Smooth muscle cell (in vitro differentiated cells): ENCODE data around the gene EFEMP2. TPM values are rescaled to one million over a fixed set of nuclear protein-coding genes. Genes with fewer than 3 reads are reported as not detected.

ENCODE experiments used
- DNase-seq: peaks from one replicate; lab custom pipeline; 2025; ENCODE audit not compliant: unreplicated experiment; lab: John Stamatoyannopoulos, UW
- H2AFZ ChIP-seq: fragments of 200-600 bp; sonication (generic); 2 replicates; pipeline ENCODE4 v1.6.0; 2016; ENCODE audit warnings: antibody characterized with exemption, low read depth, mild to moderate bottlenecking
- H3F3A ChIP-seq: fragments of 200-600 bp; sonication (generic); 2 replicates; pipeline ENCODE4 v1.6.0; 2017; ENCODE audit warnings: antibody characterized with exemption, low read depth
- H3K27ac ChIP-seq: fragments of 200-600 bp; sonication (generic); 2 replicates; pipeline ENCODE4 v1.5.1; 2016; ENCODE audit warnings: low read depth, mild to moderate bottlenecking
- H3K27me3 ChIP-seq: fragments of 200-600 bp; sonication (generic); 2 replicates; pipeline ENCODE4 v1.6.1; 2016; ENCODE audit warnings: low read depth, mild to moderate bottlenecking
- H3K36me3 ChIP-seq: fragments of 200-600 bp; sonication (generic); 2 replicates; pipeline ENCODE4 v1.5.1; 2016; ENCODE audit warnings: low read depth
- H3K4me1 ChIP-seq: fragments of 200-600 bp; sonication (generic); 2 replicates; pipeline ENCODE4 v1.5.1; 2016; ENCODE audit warnings: low read depth
- H3K4me2 ChIP-seq: fragments of 200-600 bp; sonication (generic); 2 replicates; pipeline ENCODE4 v1.6.0; 2016; ENCODE audit warnings: mild to moderate bottlenecking
- H3K4me3 ChIP-seq: fragments of 200-600 bp; sonication (generic); 2 replicates; pipeline ENCODE4 v1.5.1; 2016; ENCODE audit warnings: mild to moderate bottlenecking
- H3K79me2 ChIP-seq: fragments of 200-600 bp; sonication (generic); 2 replicates; pipeline ENCODE4 v1.6.0; 2016; ENCODE audit warnings: low read depth, mild to moderate bottlenecking
- H3K9ac ChIP-seq: fragments of 200-600 bp; sonication (generic); 2 replicates; pipeline ENCODE4 v1.6.0; 2016; ENCODE audit warnings: low read depth
- H3K9me3 ChIP-seq: fragments of 200-600 bp; sonication (generic); replicated peaks from 2 replicates; pipeline ENCODE4 v1.5.1; 2016; ENCODE audit warnings: low read depth
- H4K20me1 ChIP-seq: fragments of 200-600 bp; sonication (generic); 2 replicates; pipeline ENCODE4 v1.6.0; 2016; ENCODE audit warnings: low read depth
- CTCF ChIP-seq: fragments of 200-600 bp; sonication (generic); IDR thresholded peaks from 2 replicates; pipeline ENCODE4 v1.5.1; 2017; ENCODE audit warnings: borderline replicate concordance, mild to moderate bottlenecking, antibody characterized with exemption; ENCODE audit not compliant: insufficient read depth, poor library complexity, severe bottlenecking
- WGBS: methylation state at CpG from one replicate; pipeline ENCODE4 v1.1.7; 2016; ENCODE audit warnings: low lambda C conversion rate; 5-methylcytosine and 5-hydroxymethylcytosine counted together
- polyA plus RNA-seq: library from polyadenylated mRNA; unstranded; fragments of >200 nt; fragmentation: Nextera tagmentation; extraction: Ambion mirVana; gene quantifications from 2 replicates; pipeline ENCODE4 v1.2.1, GENCODE V29; 2016
- total RNA-seq: library from RNA; depleted of rRNA; stranded (reverse); fragments of >200 nt; gene quantifications from 2 replicates; pipeline ENCODE4 v1.2.3, GENCODE V29; 2014

The EFEMP2 gene
- total and polyA plus RNA-seq, 2 experiments from 2014 or later: 99.7 to 362 TPM

- peak; percentile 89 for TF ChIP-seq CTCF
- Histone ChIP-seq H3K27me3 (no peaks in the 10 kb centered on the region), H3K27ac (peak within 1 kb of the TSS; percentile 83), H2AFZ (peak within 1 kb of the TSS; percentile 64), H3K36me3 (no peaks in the 10 kb centered on the region), H3K4me3 (peak within 1 kb of the TSS; percentile 96), H3K9ac (peak within 1 kb of the TSS; percentile 73), H3K4me2 (peak within 1 kb of the TSS; percentile 88), H3K9me3 (no peaks in the 10 kb centered on the region), H4K20me1 (peaks cover 42% of the 10 kb centered on the region), H3F3A (peaks cover 34% of the 10 kb centered on the region), H3K79me2 (peaks cover 50% of the 10 kb centered on the region), H3K4me1 (peaks cover 16% of the 10 kb centered on the region)
- 2% methylated on average over 70 of the region's 78 CpGs for WGBS
- peak; percentile 74 for DNase-seq
Measured at GRCh38 chr11:65860278-65861164, 12.1 kb downstream of the EFEMP2 start, which contains the start of gene MUS81. TSS of gene MUS81 (plus strand) at chr11:65860433. CDS start at chr11:65860754, 321 bp downstream.

DNA sequence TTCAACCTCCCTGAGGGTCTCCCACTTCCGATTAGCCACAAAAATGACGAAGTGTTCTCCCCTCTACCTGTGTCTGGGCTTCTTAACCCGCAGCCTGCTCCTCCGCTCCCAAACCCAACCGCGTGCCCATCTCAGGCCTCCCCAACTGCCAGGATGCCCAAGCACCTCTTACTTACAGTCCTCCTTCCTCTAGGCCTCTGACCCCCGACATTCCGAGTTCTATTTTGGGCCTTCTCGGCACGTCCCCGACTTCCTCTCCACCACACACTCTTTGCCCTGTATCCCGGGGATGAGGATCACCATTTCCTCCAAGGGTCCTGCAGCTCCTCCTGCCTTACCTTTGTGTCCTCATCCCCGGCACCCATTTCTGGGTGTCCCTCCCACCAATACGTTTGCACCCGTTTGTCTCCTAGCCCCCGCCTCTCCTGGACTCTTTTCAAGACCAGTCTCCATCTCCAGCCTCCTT, 12.8 kb downstream of the EFEMP2 start:
- Histone ChIP-seq H3F3A (peaks cover 33% of the 10 kb centered on the region), H3K27ac (peak overlapping the region; percentile 83), H3K4me2 (peak overlapping the region; percentile 88), H2AFZ (no peak overlapping the region), H3K4me1 (peaks cover 16% of the 10 kb centered on the region), H3K79me2 (peaks cover 57% of the 10 kb centered on the region), H4K20me1 (peaks cover 43% of the 10 kb centered on the region), H3K4me3 (peak overlapping the region; percentile 96), H3K36me3 (peaks cover under 1% of the 10 kb centered on the region), H3K9ac (peak overlapping the region; percentile 23), H3K27me3 (no peaks in the 10 kb centered on the region), H3K9me3 (no peaks in the 10 kb centered on the region)
- WGBS: 4% methylated on average over 16 of the region's 16 CpGs
- no peak for TF ChIP-seq CTCF
- DNase-seq: no peak

- WGBS: under 1% methylated on average over 31 of the region's 46 CpGs
- TF ChIP-seq CTCF: no peak
Measured at GRCh38 chr11:65859095-65859811, 13.3 kb downstream of the EFEMP2 start.

More at GRCh38 chr11:65859095-65859811, 13.3 kb downstream of the EFEMP2 start:
- DNase-seq: peak; percentile 83
- Histone ChIP-seq H3K27ac (peak overlapping the region; percentile 83), H2AFZ (peak overlapping the region; percentile 64), H3F3A (peaks cover 33% of the 10 kb centered on the region), H3K79me2 (peaks cover 62% of the 10 kb centered on the region), H3K9me3 (no peaks in the 10 kb centered on the region), H4K20me1 (peaks cover 47% of the 10 kb centered on the region), H3K4me3 (peak overlapping the region; percentile 96), H3K4me2 (peak overlapping the region; percentile 88), H3K36me3 (peaks cover 6% of the 10 kb centered on the region), H3K9ac (no peak overlapping the region), H3K4me1 (peaks cover 16% of the 10 kb centered on the region), H3K27me3 (no peaks in the 10 kb centered on the region)
